Testis (tissue), 2 donors: ENCODE data around the gene ELF1.

Experiments used
- POLR2A ChIP-seq: fragments of 450-650 bp; IDR thresholded peaks from one replicate; pipeline ENCODE4 v1.6.1; 2017; ENCODE audit warnings: antibody characterized with exemption, mild to moderate bottlenecking, moderate library complexity
- TF ChIP-seq, protein P1 (sequence below), 3 experiments: fragments of 450-650 bp in 2 of 3; fragments of 200-600 bp in 1 of 3; sonication (generic) in 1 of 3; IDR thresholded peaks; one replicate each; pipeline ENCODE4 v1.5.1; 2016 to 2019; ENCODE audit warnings: antibody characterized with exemption in 3 of 3, mild to moderate bottlenecking in 2 of 3, moderate library complexity in 1 of 3

DNA sequence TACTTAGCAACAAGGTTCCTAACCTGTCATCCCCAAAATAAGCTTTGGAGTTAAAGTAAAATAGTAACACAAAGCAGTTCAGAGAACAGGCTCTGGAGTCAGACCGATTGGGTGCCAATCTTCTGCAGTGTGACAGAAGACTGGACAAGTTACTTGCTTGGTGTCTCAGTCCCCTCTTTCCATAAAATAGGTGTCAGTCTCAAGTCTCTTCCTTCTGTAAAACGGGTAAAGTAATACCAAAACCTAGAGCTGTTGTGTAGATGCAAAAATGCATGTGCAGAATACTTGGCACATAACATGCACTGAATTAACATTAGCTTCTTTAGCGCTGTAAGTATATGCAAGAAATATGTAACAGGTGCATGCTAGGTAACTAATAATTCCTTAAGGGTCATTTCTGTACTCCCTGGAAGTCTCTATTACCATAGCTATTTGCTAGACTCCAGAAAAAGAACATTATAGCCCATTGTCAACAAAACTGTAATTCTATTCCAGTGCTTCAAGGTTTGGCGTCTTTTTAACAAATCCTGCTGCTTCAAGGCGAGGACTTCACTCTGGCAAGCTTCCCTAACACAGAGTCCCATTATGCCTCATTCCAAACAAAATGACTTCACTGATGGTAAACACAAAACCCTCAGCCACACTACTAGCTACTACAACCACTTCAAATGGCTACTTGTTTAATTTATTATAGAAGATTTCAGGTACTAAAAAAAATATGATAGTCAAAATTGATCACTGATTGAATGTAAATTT, 32.8 kb downstream of the ELF1 start:
- TF ChIP-seq, protein P1, sequence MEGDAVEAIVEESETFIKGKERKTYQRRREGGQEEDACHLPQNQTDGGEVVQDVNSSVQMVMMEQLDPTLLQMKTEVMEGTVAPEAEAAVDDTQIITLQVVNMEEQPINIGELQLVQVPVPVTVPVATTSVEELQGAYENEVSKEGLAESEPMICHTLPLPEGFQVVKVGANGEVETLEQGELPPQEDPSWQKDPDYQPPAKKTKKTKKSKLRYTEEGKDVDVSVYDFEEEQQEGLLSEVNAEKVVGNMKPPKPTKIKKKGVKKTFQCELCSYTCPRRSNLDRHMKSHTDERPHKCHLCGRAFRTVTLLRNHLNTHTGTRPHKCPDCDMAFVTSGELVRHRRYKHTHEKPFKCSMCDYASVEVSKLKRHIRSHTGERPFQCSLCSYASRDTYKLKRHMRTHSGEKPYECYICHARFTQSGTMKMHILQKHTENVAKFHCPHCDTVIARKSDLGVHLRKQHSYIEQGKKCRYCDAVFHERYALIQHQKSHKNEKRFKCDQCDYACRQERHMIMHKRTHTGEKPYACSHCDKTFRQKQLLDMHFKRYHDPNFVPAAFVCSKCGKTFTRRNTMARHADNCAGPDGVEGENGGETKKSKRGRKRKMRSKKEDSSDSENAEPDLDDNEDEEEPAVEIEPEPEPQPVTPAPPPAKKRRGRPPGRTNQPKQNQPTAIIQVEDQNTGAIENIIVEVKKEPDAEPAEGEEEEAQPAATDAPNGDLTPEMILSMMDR (IDR thresholded peaks at IDR 0.05) = no peak
- TF ChIP-seq POLR2A = no peak
